HCT116 (cell line): ENCODE data around the gene WNT9B. TPM values are rescaled to one million over a fixed set of nuclear protein-coding genes. Genes with fewer than 3 reads are reported as not detected.
A peak's percentile ranks its signal among the peaks of the same experiment; 100 is the strongest.
"Not testable (repeated sequence)": the region's sequence is repeated elsewhere in the genome, so short reads cannot be mapped to it uniquely, and the experiment has no call there.

ENCODE experiments used
- ATAC-seq: fragments of 200-7000 bp; cut with Tn5 transposase; 2 replicates; pipeline ENCODE4 v1.9.1; 2020; ENCODE audit warnings: mild to moderate bottlenecking, moderate library complexity
- BruUV-seq: library from RNA; stranded (reverse); fragments of 400-500 nt; replicated peaks from 2 replicates; lab custom pipeline; 2021; lab: Mats Ljungman, UMichigan
- CTCF ChIA-PET: fragments of 300-600 bp; sonication (Branson Sonifier 250); formaldehyde crosslinking; loops from one replicate; lab custom pipeline; 2021; ENCODE audit warnings: antibody characterized with exemption; lab: Charles Lee
- POLR2A ChIA-PET: fragments of 300-600, 350-600 bp; sonication (Branson Sonifier 250); formaldehyde crosslinking; loops from one replicate; lab custom pipeline; 2021; ENCODE audit warnings: antibody characterized with exemption; lab: Charles Lee
- RAD21 ChIA-PET, 2 experiments: fragments of 300-600 bp; sonication (Branson Sonifier 250); formaldehyde crosslinking; loops; one replicate each; lab custom pipeline; 2023; ENCODE audit warnings: low total read pairs in 2 of 2; ENCODE audit not compliant: uncharacterized antibody in 2 of 2, unreplicated experiment in 2 of 2, low non-redundant PET in 1 of 2; lab: Charles Lee
- DNase-seq: peaks from one replicate; pipeline ENCODE4 v3.0.0-alpha.2; 2010; ENCODE audit warnings: low read depth, low spot score
- H2AFZ ChIP-seq: fragments of 200-600 bp; shearing (Covaris generic), sonication (generic); 2 replicates; pipeline ENCODE4 v1.6.1; 2017; ENCODE audit warnings: low read depth, mixed run types, mixed read lengths, antibody characterized with exemption, low read length; ENCODE audit not compliant: poor library complexity, severe bottlenecking
- H3K27ac ChIP-seq: 2 replicates; pipeline ENCODE4 v1.5.1; 2012; ENCODE audit warnings: low read depth, low read length
- H3K27me3 ChIP-seq: fragments of 200-600 bp; sonication (generic); 2 replicates; pipeline ENCODE4 v1.6.1; 2016; ENCODE audit warnings: mixed run types, low read length, mixed read lengths; ENCODE audit not compliant: insufficient read depth
- H3K36me3 ChIP-seq, 2 experiments: fragments of 200-500 bp in 1 of 2; fragments of 200-600 bp in 1 of 2; sonication (Bioruptor generic) in 1 of 2; sonication (generic) in 1 of 2; 2 replicates each; pipeline versions ENCODE4 v1.5.1 to v1.6.1; 2014 to 2016; ENCODE audit warnings: low read length in 2 of 2, inconsistent platforms in 1 of 2, mixed read lengths in 1 of 2, mixed run types in 1 of 2; ENCODE audit not compliant: insufficient read depth in 2 of 2, control insufficient read depth in 1 of 2
- H3K4me1 ChIP-seq, 2 experiments: fragments of 200-600 bp in 1 of 2; sonication (generic) in 1 of 2; 2 replicates each; pipeline versions ENCODE4 v1.5.1 to v1.6.1; 2012 to 2017; ENCODE audit warnings: low read length in 2 of 2, inconsistent platforms in 1 of 2, mild to moderate bottlenecking in 1 of 2, mixed read lengths in 1 of 2, mixed run types in 1 of 2, moderate library complexity in 1 of 2; ENCODE audit not compliant: insufficient read depth in 2 of 2, control insufficient read depth in 1 of 2
- H3K4me2 ChIP-seq: fragments of 200-600 bp; sonication (generic); 2 replicates; pipeline ENCODE4 v1.6.1; 2017; ENCODE audit warnings: mixed run types, low read length, mixed read lengths
- H3K4me3 ChIP-seq, 2 experiments: fragments of 200-600 bp in 1 of 2; sonication (generic) in 1 of 2; replicated peaks in 1 of 2; 2 replicates each; pipeline ENCODE4 v1.5.1; 2011 to 2016; ENCODE audit warnings: low read length in 2 of 2, control low read depth in 1 of 2, low read depth in 1 of 2, mild to moderate bottlenecking in 1 of 2, mixed read lengths in 1 of 2, mixed run types in 1 of 2
- H3K79me2 ChIP-seq: fragments of 200-600 bp; sonication (generic); 2 replicates; pipeline ENCODE4 v1.6.1; 2017; ENCODE audit warnings: mild to moderate bottlenecking, mixed run types, low read length, moderate library complexity, mixed read lengths; ENCODE audit not compliant: insufficient read depth
- H3K9ac ChIP-seq: fragments of 200-600 bp; sonication (generic); 2 replicates; pipeline ENCODE4 v1.6.1; 2016; ENCODE audit warnings: low read length, mixed read lengths
- H3K9me2 ChIP-seq: fragments of 200-600 bp; sonication (generic), shearing (Covaris generic); 2 replicates; pipeline ENCODE4 v1.6.1; 2017; ENCODE audit warnings: mixed run types, mild to moderate bottlenecking, moderate library complexity; ENCODE audit not compliant: insufficient read depth
- H3K9me3 ChIP-seq, 2 experiments: fragments of 200-500 bp in 1 of 2; fragments of 200-600 bp in 1 of 2; sonication (Bioruptor generic) in 1 of 2; sonication (generic) in 1 of 2; 2 replicates each; pipeline ENCODE4 v1.6.1; 2014 to 2017; ENCODE audit warnings: low read length in 2 of 2, mixed read lengths in 2 of 2, inconsistent platforms in 1 of 2, low read depth in 1 of 2, mild to moderate bottlenecking in 1 of 2, mixed run types in 1 of 2, moderate library complexity in 1 of 2; ENCODE audit not compliant: control insufficient read depth in 1 of 2, insufficient read depth in 1 of 2
- H4K20me1 ChIP-seq: fragments of 200-600 bp; sonication (generic), shearing (Covaris generic); 2 replicates; pipeline ENCODE4 v1.6.1; 2017; ENCODE audit warnings: mixed run types, mild to moderate bottlenecking, moderate library complexity; ENCODE audit not compliant: insufficient read depth
- CEBPB ChIP-seq: IDR thresholded peaks from 2 replicates; pipeline ENCODE4 v1.6.1; 2012; ENCODE audit warnings: low read depth
- EGR1 ChIP-seq: IDR thresholded peaks from 2 replicates; pipeline ENCODE4 v1.6.1; 2012; ENCODE audit warnings: low read depth
- EZH2 ChIP-seq: fragments of 200-600 bp; sonication (generic); IDR thresholded peaks from 2 replicates; pipeline ENCODE4 v1.6.1; 2017; ENCODE audit warnings: antibody characterized with exemption, mixed run types
- EZH2phosphoT487 ChIP-seq: fragments of 200-600 bp; IDR thresholded peaks from 2 replicates; pipeline ENCODE4 v1.6.1; 2018; ENCODE audit warnings: antibody characterized with exemption, borderline replicate concordance
- FOSL1 ChIP-seq: IDR thresholded peaks from 2 replicates; pipeline ENCODE4 v1.6.1; 2012; ENCODE audit warnings: low read depth
- MAX ChIP-seq: IDR thresholded peaks from 2 replicates; pipeline ENCODE4 v1.6.1; 2012
- POLR2A ChIP-seq: IDR thresholded peaks from 2 replicates; pipeline ENCODE4 v1.7.0; 2011; ENCODE audit warnings: borderline replicate concordance; ENCODE audit not compliant: insufficient read depth, insufficient read length; ENCODE audit errors: extremely low read depth
- RAD21 ChIP-seq: IDR thresholded peaks from 2 replicates; pipeline ENCODE4 v1.6.1; 2012; ENCODE audit warnings: low read depth, mild to moderate bottlenecking
- REST ChIP-seq: IDR thresholded peaks from 2 replicates; pipeline ENCODE4 v1.6.1; 2012; ENCODE audit warnings: low read depth
- SIN3A ChIP-seq: IDR thresholded peaks from 2 replicates; pipeline ENCODE4 v1.6.1; 2012; ENCODE audit warnings: low read depth
- SP1 ChIP-seq: IDR thresholded peaks from 2 replicates; pipeline ENCODE4 v1.6.1; 2012; ENCODE audit warnings: low read depth
- SRF ChIP-seq: IDR thresholded peaks from 2 replicates; pipeline ENCODE4 v1.6.1; 2012; ENCODE audit warnings: low read depth
- ZNF274 ChIP-seq: fragments of 200-500 bp; sonication (Bioruptor generic); IDR thresholded peaks from 2 replicates; pipeline ENCODE4 v1.6.1; 2014; ENCODE audit warnings: mild to moderate bottlenecking, low read depth, low read length, inconsistent platforms
- intact Hi-C: fragments of 100-400 bp; cut with micrococcal nuclease; formaldehyde crosslinking; loops from 2 replicates; pipeline ENCODE4 v1.10.0; 2022
- total RNA-seq: library from RNA; stranded (reverse); gene quantifications from one replicate; pipeline ENCODE4 v1.2.1, GENCODE V29; 2021; ENCODE audit not compliant: unreplicated experiment
- TF ChIP-seq, protein P1 (sequence below): IDR thresholded peaks from 2 replicates; pipeline ENCODE4 v1.6.1; 2011; ENCODE audit warnings: mild to moderate bottlenecking, low read length, moderate library complexity; ENCODE audit not compliant: insufficient replicate concordance; ENCODE audit errors: extremely low read depth

WNT9B gene
- total RNA-seq, 1 experiment from 2014 or later = not detected

DNA sequence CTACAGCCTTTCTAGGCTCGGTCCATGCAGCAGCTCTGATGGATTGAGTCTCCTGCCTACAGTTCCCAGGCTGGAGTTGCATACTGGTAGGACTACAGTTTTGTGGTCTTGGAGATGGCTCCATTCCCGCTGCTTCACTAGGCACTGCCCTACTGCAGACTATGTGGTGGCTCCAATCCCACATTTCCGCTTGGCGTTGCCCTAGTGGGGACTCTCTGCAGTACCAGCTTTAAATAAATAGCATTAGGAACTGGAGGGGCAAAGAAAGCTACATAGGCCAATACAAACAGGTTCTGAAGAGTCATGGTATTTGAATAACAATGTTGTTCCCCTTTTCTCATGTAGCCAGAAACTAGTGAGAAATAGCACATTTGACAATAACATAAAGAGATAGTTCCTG is 66.1 kb downstream of the WNT9B start:
- peak; percentile 57; the same call in 1 of the 2 replicates for ATAC-seq
- no peak overlapping the region for H3K27ac ChIP-seq
- no peaks in the 10 kb centered on the region for H3K36me3 ChIP-seq
- TF ChIP-seq MAX (no peak), EZH2phosphoT487 (no peak), EZH2 (no peak), POLR2A (no peak), ZNF274 (no peak), FOSL1 (no peak), SRF (no peak), SP1 (no peak), REST (no peak), CEBPB (no peak), EGR1 (no peak), SIN3A (no peak), RAD21 (no peak)
- TF ChIP-seq, protein P1, sequence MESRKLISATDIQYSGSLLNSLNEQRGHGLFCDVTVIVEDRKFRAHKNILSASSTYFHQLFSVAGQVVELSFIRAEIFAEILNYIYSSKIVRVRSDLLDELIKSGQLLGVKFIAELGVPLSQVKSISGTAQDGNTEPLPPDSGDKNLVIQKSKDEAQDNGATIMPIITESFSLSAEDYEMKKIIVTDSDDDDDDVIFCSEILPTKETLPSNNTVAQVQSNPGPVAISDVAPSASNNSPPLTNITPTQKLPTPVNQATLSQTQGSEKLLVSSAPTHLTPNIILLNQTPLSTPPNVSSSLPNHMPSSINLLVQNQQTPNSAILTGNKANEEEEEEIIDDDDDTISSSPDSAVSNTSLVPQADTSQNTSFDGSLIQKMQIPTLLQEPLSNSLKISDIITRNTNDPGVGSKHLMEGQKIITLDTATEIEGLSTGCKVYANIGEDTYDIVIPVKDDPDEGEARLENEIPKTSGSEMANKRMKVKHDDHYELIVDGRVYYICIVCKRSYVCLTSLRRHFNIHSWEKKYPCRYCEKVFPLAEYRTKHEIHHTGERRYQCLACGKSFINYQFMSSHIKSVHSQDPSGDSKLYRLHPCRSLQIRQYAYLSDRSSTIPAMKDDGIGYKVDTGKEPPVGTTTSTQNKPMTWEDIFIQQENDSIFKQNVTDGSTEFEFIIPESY = no peak
- H3K4me2 ChIP-seq = no peak overlapping the region
- intact Hi-C loops = no loop called here
- H3K9ac ChIP-seq = no peak overlapping the region
- H3K27me3 ChIP-seq = no peaks in the 10 kb centered on the region
- no peaks in the 10 kb centered on the region for H4K20me1 ChIP-seq
- BruUV-seq = no TSS peak
- H3K9me3 ChIP-seq = no peaks in the 10 kb centered on the region
- H3K79me2 ChIP-seq = peaks cover 2% of the 10 kb centered on the region; the same call in 1 of the 2 replicates
- peaks cover 0 to 10% of the 10 kb centered on the region in 2 experiments; a peak in 1 of 4 replicates for H3K4me1 ChIP-seq
- H3K9me2 ChIP-seq = no peaks in the 10 kb centered on the region
- ChIA-PET RAD21 (no interaction called here), POLR2A (no interaction called here), CTCF (no interaction called here)
- DNase-seq = no peak
- H2AFZ ChIP-seq = no peak overlapping the region
- H3K4me3 ChIP-seq = no peak overlapping the region

GRCh38 chr17:46921962-46922361 is 70.6 kb downstream of the WNT9B start:
- peak overlapping the region; percentile 78 for H3K4me2 ChIP-seq
- H3K4me1 ChIP-seq = peaks cover 7 to 10% of the 10 kb centered on the region in 2 experiments
- H3K36me3 ChIP-seq, H2AFZ ChIP-seq, H3K9ac ChIP-seq, CTCF ChIA-PET, ATAC-seq, H3K9me3 ChIP-seq, H3K27me3 ChIP-seq, H4K20me1 ChIP-seq, RAD21 ChIA-PET, POLR2A ChIA-PET, H3K27ac ChIP-seq, BruUV-seq, DNase-seq, H3K9me2 ChIP-seq: not testable (repeated sequence)
- H3K4me3 ChIP-seq = peak overlapping the region; percentile 91 to 99
- H3K79me2 ChIP-seq = peaks cover 45% of the 10 kb centered on the region
- intact Hi-C loops = loop anchor here (2.0 to 10.0 kb wide), 2 partner anchors 23 to 137 kb away; no protein-coding TSS in a partner anchor
